Left ventricle myocardium inferior (tissue), 1 donor: ENCODE measurements around the gene ARSD. TPM values are rescaled to one million over a fixed set of nuclear protein-coding genes. Genes with fewer than 3 reads are reported as not detected.

Experiments
- DNase-seq: peaks from one replicate; pipeline ENCODE4 v3.0.0-alpha.2; 2020
- H3K27ac ChIP-seq: fragments of 200-600 bp; replicated peaks from 2 replicates; pipeline ENCODE4 v1.8.0; 2021
- H3K27me3 ChIP-seq: fragments of 200-600 bp; 2 replicates; pipeline ENCODE4 v1.8.0; 2021; ENCODE audit warnings: low read depth
- H3K36me3 ChIP-seq: fragments of 200-600 bp; 2 replicates; pipeline ENCODE4 v1.8.0; 2021
- H3K4me1 ChIP-seq: fragments of 200-600 bp; 2 replicates; pipeline ENCODE4 v1.8.0; 2021
- H3K4me3 ChIP-seq: fragments of 200-600 bp; 2 replicates; pipeline ENCODE4 v1.8.0; 2021; ENCODE audit warnings: mild to moderate bottlenecking, moderate library complexity
- H3K9me3 ChIP-seq: fragments of 200-600 bp; replicated peaks from 2 replicates; pipeline ENCODE4 v1.8.0; 2021
- intact Hi-C: fragments of 100-400 bp; cut with micrococcal nuclease; formaldehyde crosslinking; loops from one replicate; pipeline ENCODE4 v1.11.0; 2022
- total RNA-seq: library from RNA; stranded (reverse); fragmentation: NEBNext Ultra II Directional; extraction: Animal tissue kit (Norgen Biotek cat#: 25700); gene quantifications from one replicate; pipeline ENCODE4 v1.2.1, GENCODE V29; 2021
- TF ChIP-seq, protein P1 (sequence below): fragments of 200-600 bp; IDR thresholded peaks from 2 replicates; pipeline ENCODE4 v1.8.0; 2021; ENCODE audit warnings: antibody characterized with exemption, mild to moderate bottlenecking, borderline replicate concordance
- donor health status: DM: no; HTN: yes; CAD: no; lungs with severe emphysema.

ARSD gene
- total RNA-seq, 1 donor from 2014 or later = 9.3 TPM

- Histone ChIP-seq H3K27ac (no peak overlapping the region), H3K9me3 (no peaks in the 10 kb centered on the region), H3K36me3 (peaks cover 12% of the 10 kb centered on the region), H3K27me3 (no peaks in the 10 kb centered on the region), H3K4me3 (no peak overlapping the region), H3K4me1 (no peaks in the 10 kb centered on the region)
- DNase-seq = no peak
- intact Hi-C loops = no loop called here
- TF ChIP-seq, protein P1, sequence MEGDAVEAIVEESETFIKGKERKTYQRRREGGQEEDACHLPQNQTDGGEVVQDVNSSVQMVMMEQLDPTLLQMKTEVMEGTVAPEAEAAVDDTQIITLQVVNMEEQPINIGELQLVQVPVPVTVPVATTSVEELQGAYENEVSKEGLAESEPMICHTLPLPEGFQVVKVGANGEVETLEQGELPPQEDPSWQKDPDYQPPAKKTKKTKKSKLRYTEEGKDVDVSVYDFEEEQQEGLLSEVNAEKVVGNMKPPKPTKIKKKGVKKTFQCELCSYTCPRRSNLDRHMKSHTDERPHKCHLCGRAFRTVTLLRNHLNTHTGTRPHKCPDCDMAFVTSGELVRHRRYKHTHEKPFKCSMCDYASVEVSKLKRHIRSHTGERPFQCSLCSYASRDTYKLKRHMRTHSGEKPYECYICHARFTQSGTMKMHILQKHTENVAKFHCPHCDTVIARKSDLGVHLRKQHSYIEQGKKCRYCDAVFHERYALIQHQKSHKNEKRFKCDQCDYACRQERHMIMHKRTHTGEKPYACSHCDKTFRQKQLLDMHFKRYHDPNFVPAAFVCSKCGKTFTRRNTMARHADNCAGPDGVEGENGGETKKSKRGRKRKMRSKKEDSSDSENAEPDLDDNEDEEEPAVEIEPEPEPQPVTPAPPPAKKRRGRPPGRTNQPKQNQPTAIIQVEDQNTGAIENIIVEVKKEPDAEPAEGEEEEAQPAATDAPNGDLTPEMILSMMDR = no peak
Observed at GRCh38 chrX:2921193-2921592, 7.9 kb downstream of the ARSD start.

DNA sequence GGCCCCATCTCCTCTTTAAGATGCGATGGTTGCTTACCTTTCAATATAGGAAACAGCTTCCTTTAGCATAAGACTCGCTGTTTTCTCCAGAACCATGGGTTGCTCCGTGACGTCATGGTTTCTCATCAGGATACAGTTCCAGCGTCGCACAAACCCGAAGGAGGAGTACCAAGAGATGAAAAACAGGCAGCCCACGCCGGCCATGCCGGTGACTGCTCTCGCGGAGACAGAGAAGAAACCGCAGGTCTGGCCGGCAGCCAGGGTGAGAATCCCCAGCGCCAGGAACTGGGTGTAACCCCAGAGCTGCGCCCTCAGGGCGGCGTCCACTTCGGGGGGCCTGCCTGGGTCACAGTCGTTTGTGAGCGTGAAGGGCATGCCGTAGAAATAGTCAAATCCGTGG is 11.4 kb downstream of the ARSD start:
- intact Hi-C loops = no loop called here
- TF ChIP-seq, protein P1 = no peak
- no peak for DNase-seq
- no peak overlapping the region for H3K27ac ChIP-seq
- H3K27me3 ChIP-seq = no peaks in the 10 kb centered on the region
- H3K4me1 ChIP-seq = no peaks in the 10 kb centered on the region
- H3K4me3 ChIP-seq = no peak overlapping the region
- H3K36me3 ChIP-seq = peaks cover 22% of the 10 kb centered on the region
- H3K9me3 ChIP-seq = no peaks in the 10 kb centered on the region

DNA sequence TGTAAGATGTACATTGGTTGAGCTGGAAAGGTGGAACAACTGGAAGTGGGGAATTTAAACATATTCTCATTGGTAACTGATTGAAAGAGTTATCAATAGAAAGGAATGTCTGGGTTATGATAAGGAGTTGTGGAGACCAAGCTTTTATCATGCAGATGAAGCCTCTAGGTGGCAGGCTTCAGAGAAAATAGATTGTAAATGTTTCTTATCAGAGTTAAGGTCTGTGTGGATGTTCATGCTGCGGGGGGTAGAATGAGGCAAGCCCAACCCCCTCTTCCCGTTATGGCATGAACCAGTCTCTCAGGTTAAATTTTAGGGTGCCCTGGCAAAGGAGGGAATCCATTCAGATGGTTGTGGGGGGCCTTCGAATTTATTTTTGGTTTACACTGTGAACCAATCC is 16.0 kb downstream of the ARSD start:
- intact Hi-C loops = no loop called here
- DNase-seq = no peak

GRCh38 chrX:2910109-2910508 is 19.0 kb downstream of the ARSD start:
- no peak overlapping the region for H3K4me3 ChIP-seq
- DNase-seq = no peak
- no peaks in the 10 kb centered on the region for H3K4me1 ChIP-seq
- H3K9me3 ChIP-seq = no peaks in the 10 kb centered on the region
- no peaks in the 10 kb centered on the region for H3K27me3 ChIP-seq
- peaks cover 11% of the 10 kb centered on the region for H3K36me3 ChIP-seq
- TF ChIP-seq, protein P1 = no peak
- intact Hi-C loops = no loop called here
- H3K27ac ChIP-seq = no peak overlapping the region

More for the DNA sequence above, 16.0 kb downstream of the ARSD start:
- no peaks in the 10 kb centered on the region for H3K9me3 ChIP-seq
- H3K27me3 ChIP-seq = no peaks in the 10 kb centered on the region
- H3K27ac ChIP-seq = no peak overlapping the region
- H3K4me3 ChIP-seq = no peak overlapping the region
- peaks cover 10% of the 10 kb centered on the region for H3K36me3 ChIP-seq
- TF ChIP-seq, protein P1 = no peak
- H3K4me1 ChIP-seq = no peaks in the 10 kb centered on the region

DNA sequence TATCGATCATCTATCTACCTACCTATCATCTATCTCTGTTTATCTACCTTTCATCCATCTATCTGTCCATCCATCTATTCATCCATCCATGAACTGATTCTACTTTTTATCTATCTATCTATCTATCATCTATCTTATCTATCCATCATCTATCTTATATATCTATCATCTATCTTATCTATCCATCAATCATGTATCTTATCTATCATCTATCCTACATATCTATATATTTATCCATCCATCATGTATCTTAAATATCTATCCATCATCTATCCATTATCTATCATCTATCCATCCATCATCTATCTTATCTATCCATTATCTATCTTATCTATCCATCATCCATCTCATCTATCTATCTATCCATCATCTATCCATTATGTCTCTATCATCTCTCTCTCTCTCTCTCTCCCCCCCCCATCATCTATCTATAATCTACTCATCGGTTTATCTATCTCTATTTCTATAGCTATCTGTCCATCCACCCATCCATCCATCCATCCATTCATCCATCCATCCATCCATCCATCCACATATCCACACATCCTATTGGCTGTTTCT is 20.9 kb downstream of the ARSD start:
- H3K27me3 ChIP-seq = no peaks in the 10 kb centered on the region
- intact Hi-C loops = no loop called here
- no peak for DNase-seq
- TF ChIP-seq, protein P1 = no peak
- H3K4me1 ChIP-seq = no peaks in the 10 kb centered on the region
- H3K9me3 ChIP-seq = peaks cover 1% of the 10 kb centered on the region
- H3K4me3 ChIP-seq = no peak overlapping the region
- no peak overlapping the region for H3K27ac ChIP-seq
- peaks cover 7% of the 10 kb centered on the region for H3K36me3 ChIP-seq
